ENCODE data around the gene PTPRR. TPM values are rescaled to one million over a fixed set of nuclear protein-coding genes. Genes with fewer than 3 reads are reported as not detected.

PTPRR gene
- total RNA-seq, 2 donors from 2014 or later, result 21.8 to 43.8 TPM

DNA sequence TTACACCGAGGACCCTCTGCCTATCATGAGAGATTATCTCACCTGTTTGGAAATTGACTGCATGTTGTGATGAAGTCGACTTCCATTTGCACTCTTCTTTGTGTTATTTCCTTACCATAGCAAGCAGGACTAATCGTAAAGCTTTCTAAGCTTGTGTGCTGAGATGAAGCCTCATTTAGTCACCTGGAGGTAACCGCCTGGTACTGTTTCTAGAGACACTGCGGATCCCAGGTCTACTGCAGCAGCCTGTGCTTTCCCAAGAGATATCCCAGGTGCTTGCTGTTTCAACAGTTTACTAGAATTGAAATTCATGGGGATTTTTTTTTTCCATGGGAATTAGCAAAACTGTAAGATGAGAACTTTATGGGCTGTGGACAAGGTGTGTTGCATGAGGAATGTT lies 131.8 kb downstream of the PTPRR start:
- H3K27ac ChIP-seq, result no peak overlapping the region
- H3K27me3 ChIP-seq, result no peaks in the 10 kb centered on the region
- H3K9me3 ChIP-seq, result no peaks in the 10 kb centered on the region
- no peaks in the 10 kb centered on the region for H3K4me1 ChIP-seq
- TF ChIP-seq, protein P1, sequence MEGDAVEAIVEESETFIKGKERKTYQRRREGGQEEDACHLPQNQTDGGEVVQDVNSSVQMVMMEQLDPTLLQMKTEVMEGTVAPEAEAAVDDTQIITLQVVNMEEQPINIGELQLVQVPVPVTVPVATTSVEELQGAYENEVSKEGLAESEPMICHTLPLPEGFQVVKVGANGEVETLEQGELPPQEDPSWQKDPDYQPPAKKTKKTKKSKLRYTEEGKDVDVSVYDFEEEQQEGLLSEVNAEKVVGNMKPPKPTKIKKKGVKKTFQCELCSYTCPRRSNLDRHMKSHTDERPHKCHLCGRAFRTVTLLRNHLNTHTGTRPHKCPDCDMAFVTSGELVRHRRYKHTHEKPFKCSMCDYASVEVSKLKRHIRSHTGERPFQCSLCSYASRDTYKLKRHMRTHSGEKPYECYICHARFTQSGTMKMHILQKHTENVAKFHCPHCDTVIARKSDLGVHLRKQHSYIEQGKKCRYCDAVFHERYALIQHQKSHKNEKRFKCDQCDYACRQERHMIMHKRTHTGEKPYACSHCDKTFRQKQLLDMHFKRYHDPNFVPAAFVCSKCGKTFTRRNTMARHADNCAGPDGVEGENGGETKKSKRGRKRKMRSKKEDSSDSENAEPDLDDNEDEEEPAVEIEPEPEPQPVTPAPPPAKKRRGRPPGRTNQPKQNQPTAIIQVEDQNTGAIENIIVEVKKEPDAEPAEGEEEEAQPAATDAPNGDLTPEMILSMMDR (IDR thresholded peaks at IDR 0.05), result no peak
- no peak overlapping the region for H3K4me3 ChIP-seq
- H3K9ac ChIP-seq (ENCODE audit: low read depth in 2 of 2, low read length in 2 of 2), result no peak overlapping the region
- no peak for DNase-seq
- no peaks in the 10 kb centered on the region for H3K36me3 ChIP-seq
- intact Hi-C loops (cut with DNase I), result no loop called here

GRCh38 chr12:70787612-70788011 lies 132.9 kb downstream of the PTPRR start:
- TF ChIP-seq, protein P1 (IDR thresholded peaks at IDR 0.05), result no peak
- H3K27ac ChIP-seq, result no peak overlapping the region
- no peak for DNase-seq
- no peak overlapping the region for H3K9ac ChIP-seq (ENCODE audit: low read depth in 2 of 2, low read length in 2 of 2)
- H3K27me3 ChIP-seq, result no peaks in the 10 kb centered on the region
- H3K9me3 ChIP-seq, result no peaks in the 10 kb centered on the region
- H3K4me3 ChIP-seq, result no peak overlapping the region
- intact Hi-C loops (cut with DNase I), result no loop called here
- H3K36me3 ChIP-seq, result no peaks in the 10 kb centered on the region
- no peaks in the 10 kb centered on the region for H3K4me1 ChIP-seq

DNA sequence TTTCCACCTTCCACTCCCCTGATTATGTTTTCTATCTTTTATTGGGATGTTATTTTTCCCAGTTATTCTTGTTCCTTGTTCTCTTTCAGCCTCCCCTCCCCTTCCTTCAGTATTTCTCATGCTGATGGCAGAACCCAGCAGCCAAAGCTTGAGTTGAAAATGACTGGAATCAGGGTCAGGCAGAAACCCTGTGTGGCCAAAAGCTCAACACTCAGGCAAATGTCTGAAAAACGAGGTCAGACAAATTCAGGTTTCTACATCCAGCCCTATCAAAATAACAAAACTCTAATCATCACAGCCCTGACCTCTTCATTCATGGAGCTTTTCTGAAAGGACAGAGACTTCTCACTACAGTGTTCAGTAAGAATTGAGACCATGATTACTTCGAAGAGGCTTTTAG lies 134.6 kb downstream of the PTPRR start:
- Histone ChIP-seq H3K36me3 (no peaks in the 10 kb centered on the region), H3K27ac (no peak overlapping the region), H3K4me3 (no peak overlapping the region), H3K9ac (ENCODE audit: low read depth in 2 of 2, low read length in 2 of 2) (no peak overlapping the region), H3K9me3 (no peaks in the 10 kb centered on the region), H3K4me1 (no peaks in the 10 kb centered on the region), H3K27me3 (no peaks in the 10 kb centered on the region)
- DNase-seq, result no peak
- TF ChIP-seq, protein P1 (IDR thresholded peaks at IDR 0.05), result no peak
- intact Hi-C loops (cut with DNase I), result no loop called here

DNA sequence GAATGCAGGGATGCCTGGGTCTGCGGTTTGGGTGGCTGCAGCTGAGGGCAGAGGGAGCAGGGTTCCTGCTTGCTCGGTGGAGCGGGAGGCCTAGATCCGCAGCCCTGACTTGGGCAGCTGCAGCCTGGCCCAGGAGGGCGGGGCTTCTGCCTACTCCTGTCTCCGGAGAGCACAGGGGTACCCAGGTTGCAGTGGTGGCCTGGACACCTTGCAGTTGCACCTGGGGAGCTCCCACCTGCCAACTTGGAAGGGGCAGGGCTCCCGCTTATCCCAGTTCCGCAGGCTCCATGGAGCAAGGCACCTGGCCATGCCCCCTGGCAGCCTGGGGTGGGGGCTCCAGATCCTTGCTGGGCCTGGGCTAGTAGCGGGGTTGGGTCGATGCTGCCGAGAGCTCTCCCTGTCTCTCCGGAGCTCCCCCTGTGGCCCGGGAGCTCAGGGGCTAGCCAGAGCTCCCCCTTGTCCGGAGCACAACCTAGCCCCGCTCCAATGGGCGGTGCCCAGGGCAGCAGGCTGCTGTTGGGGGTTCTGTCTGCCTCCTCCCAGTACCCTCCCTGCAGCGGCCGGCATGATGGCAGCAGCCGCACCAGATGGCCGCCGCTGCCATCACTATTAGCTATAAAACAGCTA lies 136.4 kb downstream of the PTPRR start:
- no peaks in the 10 kb centered on the region for H3K4me1 ChIP-seq
- DNase-seq, result no peak
- TF ChIP-seq, protein P1 (IDR thresholded peaks at IDR 0.05), result no peak
- H3K27ac ChIP-seq, result no peak overlapping the region
- intact Hi-C loops (cut with DNase I), result no loop called here
- no peaks in the 10 kb centered on the region for H3K27me3 ChIP-seq
- no peaks in the 10 kb centered on the region for H3K36me3 ChIP-seq
- no peaks in the 10 kb centered on the region for H3K9me3 ChIP-seq
- H3K4me3 ChIP-seq, result no peak overlapping the region
- H3K9ac ChIP-seq (ENCODE audit: low read depth in 2 of 2, low read length in 2 of 2), result no peak overlapping the region

DNA sequence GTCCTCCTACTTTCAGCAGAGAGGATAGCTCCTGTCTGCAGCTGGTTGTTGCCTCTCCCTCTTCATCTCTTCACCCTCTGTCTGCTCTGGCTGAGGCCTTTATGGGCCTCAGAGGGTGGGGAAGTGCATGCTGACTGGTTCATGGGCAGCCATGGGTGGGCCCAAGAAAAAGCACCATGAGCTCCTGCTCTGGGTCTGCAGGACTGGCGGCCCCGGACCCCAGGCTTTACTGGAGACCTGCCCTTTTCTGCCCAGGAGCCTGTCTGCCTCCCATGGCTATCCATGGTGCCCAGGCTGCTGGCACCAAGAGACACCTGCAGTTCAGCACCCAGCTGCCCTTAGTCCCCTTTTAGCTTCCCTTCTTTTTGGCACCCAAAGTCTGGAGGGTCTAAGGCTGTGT lies 137.1 kb downstream of the PTPRR start:
- no peak overlapping the region for H3K4me3 ChIP-seq
- no peak overlapping the region for H3K27ac ChIP-seq
- H3K9me3 ChIP-seq, result no peaks in the 10 kb centered on the region
- H3K9ac ChIP-seq (ENCODE audit: low read depth in 2 of 2, low read length in 2 of 2), result no peak overlapping the region
- H3K36me3 ChIP-seq, result no peaks in the 10 kb centered on the region
- TF ChIP-seq, protein P1 (IDR thresholded peaks at IDR 0.05), result no peak
- no peaks in the 10 kb centered on the region for H3K27me3 ChIP-seq
- H3K4me1 ChIP-seq, result no peaks in the 10 kb centered on the region
- DNase-seq, result no peak
- intact Hi-C loops (cut with DNase I), result no loop called here

Measured in colonic mucosa (tissue), 4 donors.